Measurements from ENCODE around the gene FMN2. TPM values are rescaled to one million over a fixed set of nuclear protein-coding genes. Genes with fewer than 3 reads are reported as not detected.

The FMN2 gene
- total and polyA plus RNA-seq, 2 experiments from 2014 or later, result 0.97 TPM; not detected in 1

DNA sequence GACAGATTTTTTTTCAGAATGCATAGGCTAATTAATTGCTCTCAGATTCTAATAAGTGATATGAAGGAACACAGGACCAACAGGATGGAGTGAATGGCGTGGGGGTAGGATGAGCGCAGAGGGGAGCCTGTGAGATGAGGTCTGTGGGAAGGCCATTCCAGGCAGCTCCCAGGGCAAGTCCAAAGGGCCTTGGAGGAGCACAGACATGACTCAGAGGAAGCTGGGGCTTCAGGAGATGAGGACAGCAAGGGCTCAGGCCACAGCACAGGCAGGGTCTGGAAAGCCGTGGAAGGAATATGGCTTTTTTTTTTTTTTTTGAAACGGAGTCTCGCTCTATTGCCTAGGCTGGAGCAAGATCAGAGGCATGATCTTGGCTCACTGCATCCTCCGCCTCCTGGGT, 35.1 kb downstream of the FMN2 start:
- no peaks in the 10 kb centered on the region for H3K9me3 ChIP-seq (ENCODE audit: low read depth)
- H3K79me2 ChIP-seq, result no peaks in the 10 kb centered on the region
- H3K36me3 ChIP-seq (replicated peaks; ENCODE audit: insufficient read depth, low read depth), result no peaks in the 10 kb centered on the region
- H3K27me3 ChIP-seq, result no peaks in the 10 kb centered on the region
- no peak for DNase-seq (ENCODE audit: low spot score)
- no peak overlapping the region for H3K27ac ChIP-seq
- no peaks in the 10 kb centered on the region for H4K20me1 ChIP-seq (ENCODE audit: insufficient read depth, poor library complexity, severe bottlenecking)
- no peak overlapping the region for H3K4me2 ChIP-seq
- H3K9me2 ChIP-seq (replicated peaks; ENCODE audit: insufficient read depth), result no peaks in the 10 kb centered on the region
- WGBS (ENCODE audit: low lambda C conversion rate, missing lambda C conversion rate), result 92% methylated on average over 6 of the region's 6 CpGs
- TF ChIP-seq EZH2phosphoT487 (IDR thresholded peaks at IDR 0.05; ENCODE audit: low read depth, severe bottlenecking, unreplicated experiment), result no peak
- TF ChIP-seq CTCF (IDR thresholded peaks at IDR 0.05; ENCODE audit: poor library complexity), result no peak
- TF ChIP-seq EZH2 (IDR thresholded peaks at IDR 0.05; ENCODE audit: borderline replicate concordance), result no peak
- no peak overlapping the region for H3K4me3 ChIP-seq
- H3K4me1 ChIP-seq (ENCODE audit: insufficient read depth), result no peaks in the 10 kb centered on the region
- no peak overlapping the region for H2AFZ ChIP-seq

- H3K4me1 ChIP-seq (ENCODE audit: insufficient read depth), result no peaks in the 10 kb centered on the region
- WGBS (ENCODE audit: low lambda C conversion rate, missing lambda C conversion rate), result 98% methylated on average over 2 of the region's 2 CpGs
- H3K36me3 ChIP-seq (replicated peaks; ENCODE audit: insufficient read depth, low read depth), result no peaks in the 10 kb centered on the region
- H3K79me2 ChIP-seq, result no peaks in the 10 kb centered on the region
- no peak overlapping the region for H2AFZ ChIP-seq
- no peaks in the 10 kb centered on the region for H4K20me1 ChIP-seq (ENCODE audit: insufficient read depth, poor library complexity, severe bottlenecking)
- no peak for DNase-seq (ENCODE audit: low spot score)
- H3K4me2 ChIP-seq, result no peak overlapping the region
- H3K9me3 ChIP-seq (ENCODE audit: low read depth), result no peaks in the 10 kb centered on the region
- H3K27me3 ChIP-seq, result no peaks in the 10 kb centered on the region
- H3K27ac ChIP-seq, result no peak overlapping the region
- no peak for TF ChIP-seq EZH2 (IDR thresholded peaks at IDR 0.05; ENCODE audit: borderline replicate concordance)
- TF ChIP-seq EZH2phosphoT487 (IDR thresholded peaks at IDR 0.05; ENCODE audit: low read depth, severe bottlenecking, unreplicated experiment), result no peak
- TF ChIP-seq CTCF (IDR thresholded peaks at IDR 0.05; ENCODE audit: poor library complexity), result no peak
- no peaks in the 10 kb centered on the region for H3K9me2 ChIP-seq (replicated peaks; ENCODE audit: insufficient read depth)
- no peak overlapping the region for H3K4me3 ChIP-seq
Observed at GRCh38 chr1:240128366-240128765, 36.7 kb downstream of the FMN2 start.

GRCh38 chr1:240134113-240134512, 42.4 kb downstream of the FMN2 start:
- no peak overlapping the region for H3K27ac ChIP-seq

More at GRCh38 chr1:240134113-240134512, 42.4 kb downstream of the FMN2 start:
- H3K79me2 ChIP-seq, result no peaks in the 10 kb centered on the region
- no peaks in the 10 kb centered on the region for H3K9me2 ChIP-seq (replicated peaks; ENCODE audit: insufficient read depth)
- no peak for DNase-seq (ENCODE audit: low spot score)
- H3K27me3 ChIP-seq, result no peaks in the 10 kb centered on the region
- no peaks in the 10 kb centered on the region for H4K20me1 ChIP-seq (ENCODE audit: insufficient read depth, poor library complexity, severe bottlenecking)
- no peak overlapping the region for H3K4me3 ChIP-seq
- H3K4me1 ChIP-seq (ENCODE audit: insufficient read depth), result no peaks in the 10 kb centered on the region
- TF ChIP-seq EZH2 (IDR thresholded peaks at IDR 0.05; ENCODE audit: borderline replicate concordance), result no peak
- TF ChIP-seq CTCF (IDR thresholded peaks at IDR 0.05; ENCODE audit: poor library complexity), result no peak
- no peak for TF ChIP-seq EZH2phosphoT487 (IDR thresholded peaks at IDR 0.05; ENCODE audit: low read depth, severe bottlenecking, unreplicated experiment)
- H3K9me3 ChIP-seq (ENCODE audit: low read depth), result no peaks in the 10 kb centered on the region
- no peak overlapping the region for H2AFZ ChIP-seq
- H3K4me2 ChIP-seq, result no peak overlapping the region
- no peaks in the 10 kb centered on the region for H3K36me3 ChIP-seq (replicated peaks; ENCODE audit: insufficient read depth, low read depth)
- 83% methylated on average over 1 of the region's 1 CpG for WGBS (ENCODE audit: low lambda C conversion rate, missing lambda C conversion rate)
